ENCODE results near the gene STX18.

DNA sequence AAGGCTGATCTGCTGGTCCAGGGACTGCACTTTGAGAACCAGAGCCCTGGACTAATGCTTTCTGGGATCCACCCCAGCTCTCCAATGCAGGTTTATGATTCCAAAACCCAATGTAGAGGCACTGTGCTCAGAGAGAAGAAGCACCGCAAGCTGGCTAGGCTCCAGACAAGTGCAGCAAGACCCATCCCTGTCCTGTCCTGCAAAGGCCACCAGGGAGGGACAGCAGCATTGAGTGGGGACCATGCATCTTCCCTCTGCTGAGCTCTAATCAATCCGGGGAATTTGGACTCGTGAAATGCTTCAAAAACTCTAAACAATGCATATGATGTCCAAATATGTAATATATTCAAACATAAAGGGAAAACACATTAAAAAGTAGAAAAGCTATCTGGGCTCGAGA lies 165.8 kb downstream of the STX18 start:
- TF ChIP-seq PAX5 (IDR thresholded peaks at IDR 0.05; ENCODE audit: insufficient read depth, low read length, severe bottlenecking) (no peak), POLR2AphosphoS5 (IDR thresholded peaks at IDR 0.05; ENCODE audit: low read depth, low read length) (no peak), POLR2A (IDR thresholded peaks at IDR 0.05; ENCODE audit: low read depth, low read length) (no peak), SPI1 (IDR thresholded peaks at IDR 0.05; ENCODE audit: low read depth, low read length) (no peak), POU2F2 (IDR thresholded peaks at IDR 0.05; ENCODE audit: low read depth, low read length) (no peak)
